K562 (cell line): Measurements from ENCODE around the gene STT3A. TPM values are rescaled to one million over a fixed set of nuclear protein-coding genes. Genes with fewer than 3 reads are reported as not detected.

Experiments
- BCL6 ChIP-seq: fragments of 250-450 bp; sonication (Bioruptor Pico); IDR thresholded peaks from 2 replicates; pipeline ENCODE4 v1.4.0; 2020
- FIP1L1 ChIP-seq: fragments of 200-400 bp; formaldehyde crosslinking; IDR thresholded peaks from 2 replicates; pipeline ENCODE4 v1.6.1; 2018; ENCODE audit warnings: mild to moderate bottlenecking, low read depth, low read length; ENCODE audit not compliant: poor library complexity, severe bottlenecking
- HDGF ChIP-seq: fragments of 450-650 bp; IDR thresholded peaks from 2 replicates; pipeline ENCODE4 v1.6.1; 2016
- HNRNPL ChIP-seq: fragments of 200-400 bp; formaldehyde crosslinking; IDR thresholded peaks from 2 replicates; pipeline ENCODE4 v1.6.1; 2017; ENCODE audit warnings: low read depth, mild to moderate bottlenecking, low read length
- KAT7 ChIP-seq: sonication (generic); formaldehyde crosslinking; IDR thresholded peaks from 2 replicates; pipeline ENCODE4 v1.8.0; 2022; ENCODE audit warnings: missing genetic modification reagents, mild to moderate bottlenecking, borderline replicate concordance
- NCOA4 ChIP-seq: fragments of 450-650 bp; IDR thresholded peaks from 2 replicates; pipeline ENCODE4 v1.6.1; 2018; ENCODE audit warnings: mild to moderate bottlenecking; ENCODE audit not compliant: partially characterized antibody
- NR1H2 ChIP-seq: sonication (generic); formaldehyde crosslinking; IDR thresholded peaks from 2 replicates; pipeline ENCODE4 v1.4.0; 2020; ENCODE audit warnings: mild to moderate bottlenecking, missing genetic modification reagents
- RBM14 ChIP-seq: fragments of 200-400 bp; formaldehyde crosslinking; IDR thresholded peaks from 2 replicates; pipeline ENCODE4 v1.6.1; 2018; ENCODE audit warnings: low read depth, mild to moderate bottlenecking, low read length, moderate library complexity, borderline replicate concordance; ENCODE audit not compliant: insufficient read depth
- SLC30A9 ChIP-seq: fragments of 250-450 bp; sonication (Bioruptor Pico); IDR thresholded peaks from 2 replicates; pipeline ENCODE4 v1.8.0; 2022; ENCODE audit warnings: mild to moderate bottlenecking, moderate library complexity
- STAG1 ChIP-seq: sonication (generic); formaldehyde crosslinking; IDR thresholded peaks from 2 replicates; pipeline ENCODE4 v1.5.0; 2020; ENCODE audit warnings: missing genetic modification reagents, borderline replicate concordance
- TAF9B ChIP-seq: fragments of 450-650 bp; IDR thresholded peaks from 2 replicates; pipeline ENCODE4 v1.6.1; 2018; ENCODE audit warnings: mild to moderate bottlenecking; ENCODE audit not compliant: partially characterized antibody
- YBX1 ChIP-seq: fragments of 450-650 bp; IDR thresholded peaks from 2 replicates; pipeline ENCODE4 v1.7.1; 2016; ENCODE audit warnings: mild to moderate bottlenecking
- ZBTB17 ChIP-seq: fragments of 450-650 bp; formaldehyde crosslinking; IDR thresholded peaks from 2 replicates; pipeline ENCODE4 v1.4.0; 2020; ENCODE audit warnings: mild to moderate bottlenecking
- ZKSCAN8 ChIP-seq: fragments of 200-800 bp; sonication (Bioruptor generic); IDR thresholded peaks from 2 replicates; pipeline ENCODE4 v1.6.1; 2016; ENCODE audit warnings: missing genetic modification characterization, missing compliant biosample characterization
- ZNF12 ChIP-seq: sonication (generic); formaldehyde crosslinking; IDR thresholded peaks from 2 replicates; pipeline ENCODE4 v1.4.0; 2020; ENCODE audit warnings: mild to moderate bottlenecking, missing genetic modification reagents
- ZNF121 ChIP-seq: sonication (generic); formaldehyde crosslinking; conservative IDR thresholded peaks from 2 replicates; pipeline ENCODE4 v1.8.0; 2022; ENCODE audit warnings: missing genetic modification reagents
- ZNF124 ChIP-seq: sonication (generic); formaldehyde crosslinking; IDR thresholded peaks from 2 replicates; pipeline ENCODE4 v1.8.1; 2022; ENCODE audit warnings: missing genetic modification reagents
- ZNF133 ChIP-seq: fragments of 250-450 bp; sonication (Bioruptor Pico); IDR thresholded peaks from 2 replicates; pipeline ENCODE4 v1.4.0; 2020; ENCODE audit warnings: mild to moderate bottlenecking
- ZNF436 ChIP-seq: fragments of 250-450, 450-650 bp; sonication (Bioruptor Pico); formaldehyde crosslinking; IDR thresholded peaks from 2 replicates; pipeline ENCODE4 v1.7.0; 2020; ENCODE audit warnings: mild to moderate bottlenecking
- ZNF583 ChIP-seq: fragments of 250-450 bp; sonication (Bioruptor Pico); IDR thresholded peaks from 2 replicates; pipeline ENCODE4 v1.4.0; 2020
- ZNF699 ChIP-seq: fragments of 250-450 bp; sonication (Bioruptor Pico); IDR thresholded peaks from 2 replicates; pipeline ENCODE4 v1.8.0; 2021; ENCODE audit warnings: mild to moderate bottlenecking, moderate library complexity; ENCODE audit not compliant: insufficient replicate concordance
- polyA plus RNA-seq, 8 experiments: library from polyadenylated mRNA; depleted of rRNA in 4 of 8; stranded (reverse) in 5 of 8; unstranded in 3 of 8; fragments of >200 nt; fragmentation: Nextera tagmentation in 2 of 8; fragmentation: Illumina TruSeq in 1 of 8; extraction: Ambion mirVana in 2 of 8; extraction: Trizol in 1 of 8; gene quantifications; 2 replicates each; pipeline versions ENCODE4 v1.2.1 to v1.2.3, GENCODE V29; 2011 to 2014; ENCODE audit warnings: inconsistent platforms in 1 of 8, missing spikeins in 1 of 8
- total RNA-seq, 7 experiments: library from RNA; depleted of rRNA in 6 of 7; stranded (reverse); fragments of >200 nt in 6 of 7; fragmentation: Illumina TruSeq in 2 of 7; extraction: Trizol in 2 of 7; gene quantifications; 2 replicates each; pipeline versions ENCODE4 v1.2.1 to v1.2.3, GENCODE V29; 2011 to 2021; ENCODE audit warnings: low replicate concordance in 1 of 7
- TF ChIP-seq, protein P1 (sequence below): fragments of 250-450 bp; sonication (Bioruptor Pico); IDR thresholded peaks from 2 replicates; pipeline ENCODE4 v1.8.0; 2021; ENCODE audit warnings: moderate library complexity, mild to moderate bottlenecking, inconsistent platforms
- TF ChIP-seq, protein P2 (sequence below): fragments of 250-450 bp; sonication (Bioruptor Pico); IDR thresholded peaks from 2 replicates; pipeline ENCODE4 v1.4.0; 2020; ENCODE audit warnings: borderline replicate concordance
- TF ChIP-seq, protein P3 (sequence below): fragments of 450-650 bp; formaldehyde crosslinking; IDR thresholded peaks from 2 replicates; pipeline ENCODE4 v1.4.0; 2020; ENCODE audit warnings: mild to moderate bottlenecking

STT3A gene
- total and polyA plus RNA-seq, 9 of the 15 experiments (the other 6 are each of a cell fraction or from before 2014, with no cell fraction given) = 70.7 to 330 (median 192) TPM

DNA sequence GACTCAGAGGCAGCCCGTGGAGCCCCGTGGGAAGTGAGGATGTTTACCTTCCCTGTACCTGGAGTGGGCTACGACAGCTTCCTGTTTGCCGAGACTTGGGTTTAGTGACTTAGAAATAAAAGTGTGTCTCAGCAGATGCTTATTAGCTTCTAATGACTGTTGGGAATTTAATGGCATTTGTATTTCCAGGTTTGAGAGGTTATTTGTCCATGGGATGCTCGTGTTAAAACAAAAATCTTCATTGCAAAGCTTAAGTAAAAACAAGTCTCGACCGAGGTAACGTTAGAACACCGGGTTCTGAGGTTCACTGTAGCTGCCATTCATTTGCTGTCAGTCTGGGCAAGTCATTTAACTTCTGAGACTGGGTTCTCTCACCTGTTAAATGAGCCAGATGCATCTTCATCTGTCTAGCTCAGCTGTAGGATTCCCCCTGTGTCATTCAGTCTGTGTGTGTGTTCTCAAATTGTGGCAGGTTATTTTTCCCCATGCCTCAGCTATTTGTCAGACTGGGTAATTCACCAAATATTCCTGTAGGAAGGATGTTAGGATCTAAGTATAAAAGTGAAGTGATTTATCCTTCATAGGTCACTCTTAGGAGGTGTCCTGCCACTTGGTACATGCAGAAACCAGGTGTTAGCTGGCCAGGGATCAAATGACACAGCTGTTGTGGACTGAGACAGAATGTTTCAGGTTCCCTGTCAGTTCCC, 22.6 kb upstream of the STT3A start (continued):
- no peak for TF ChIP-seq RBM14
- no peak for TF ChIP-seq NCOA4
- TF ChIP-seq SLC30A9 (CRISPR knock-in tag) = no peak
- TF ChIP-seq KAT7 = peak; percentile 51; the same call in 1 of the 2 replicates
- TF ChIP-seq, protein P1, sequence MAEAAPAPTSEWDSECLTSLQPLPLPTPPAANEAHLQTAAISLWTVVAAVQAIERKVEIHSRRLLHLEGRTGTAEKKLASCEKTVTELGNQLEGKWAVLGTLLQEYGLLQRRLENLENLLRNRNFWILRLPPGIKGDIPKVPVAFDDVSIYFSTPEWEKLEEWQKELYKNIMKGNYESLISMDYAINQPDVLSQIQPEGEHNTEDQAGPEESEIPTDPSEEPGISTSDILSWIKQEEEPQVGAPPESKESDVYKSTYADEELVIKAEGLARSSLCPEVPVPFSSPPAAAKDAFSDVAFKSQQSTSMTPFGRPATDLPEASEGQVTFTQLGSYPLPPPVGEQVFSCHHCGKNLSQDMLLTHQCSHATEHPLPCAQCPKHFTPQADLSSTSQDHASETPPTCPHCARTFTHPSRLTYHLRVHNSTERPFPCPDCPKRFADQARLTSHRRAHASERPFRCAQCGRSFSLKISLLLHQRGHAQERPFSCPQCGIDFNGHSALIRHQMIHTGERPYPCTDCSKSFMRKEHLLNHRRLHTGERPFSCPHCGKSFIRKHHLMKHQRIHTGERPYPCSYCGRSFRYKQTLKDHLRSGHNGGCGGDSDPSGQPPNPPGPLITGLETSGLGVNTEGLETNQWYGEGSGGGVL (CRISPR knock-in tag) = no peak
- no peak for TF ChIP-seq HNRNPL
- no peak for TF ChIP-seq ZNF121 (CRISPR knock-in tag)
- TF ChIP-seq, protein P2, sequence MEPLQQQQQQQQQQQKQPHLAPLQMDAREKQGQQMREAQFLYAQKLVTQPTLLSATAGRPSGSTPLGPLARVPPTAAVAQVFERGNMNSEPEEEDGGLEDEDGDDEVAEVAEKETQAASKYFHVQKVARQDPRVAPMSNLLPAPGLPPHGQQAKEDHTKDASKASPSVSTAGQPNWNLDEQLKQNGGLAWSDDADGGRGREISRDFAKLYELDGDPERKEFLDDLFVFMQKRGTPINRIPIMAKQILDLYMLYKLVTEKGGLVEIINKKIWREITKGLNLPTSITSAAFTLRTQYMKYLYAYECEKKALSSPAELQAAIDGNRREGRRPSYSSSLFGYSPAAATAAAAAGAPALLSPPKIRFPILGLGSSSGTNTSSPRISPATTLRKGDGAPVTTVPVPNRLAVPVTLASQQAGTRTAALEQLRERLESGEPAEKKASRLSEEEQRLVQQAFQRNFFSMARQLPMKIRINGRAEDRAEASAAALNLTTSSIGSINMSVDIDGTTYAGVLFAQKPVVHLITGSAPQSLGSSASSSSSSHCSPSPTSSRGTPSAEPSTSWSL (CRISPR knock-in tag) = no peak
- TF ChIP-seq FIP1L1 = no peak
- no peak for TF ChIP-seq ZNF583 (CRISPR knock-in tag)
- peak; percentile 43 for TF ChIP-seq TAF9B
- no peak for TF ChIP-seq ZNF12 (CRISPR knock-in tag)
- TF ChIP-seq ZNF699 (CRISPR knock-in tag) = no peak
- TF ChIP-seq ZBTB17 (CRISPR knock-in tag) = no peak
- TF ChIP-seq BCL6 (CRISPR knock-in tag) = no peak
- no peak for TF ChIP-seq HDGF
- no peak for TF ChIP-seq ZNF133 (CRISPR knock-in tag)
- TF ChIP-seq, protein P3, sequence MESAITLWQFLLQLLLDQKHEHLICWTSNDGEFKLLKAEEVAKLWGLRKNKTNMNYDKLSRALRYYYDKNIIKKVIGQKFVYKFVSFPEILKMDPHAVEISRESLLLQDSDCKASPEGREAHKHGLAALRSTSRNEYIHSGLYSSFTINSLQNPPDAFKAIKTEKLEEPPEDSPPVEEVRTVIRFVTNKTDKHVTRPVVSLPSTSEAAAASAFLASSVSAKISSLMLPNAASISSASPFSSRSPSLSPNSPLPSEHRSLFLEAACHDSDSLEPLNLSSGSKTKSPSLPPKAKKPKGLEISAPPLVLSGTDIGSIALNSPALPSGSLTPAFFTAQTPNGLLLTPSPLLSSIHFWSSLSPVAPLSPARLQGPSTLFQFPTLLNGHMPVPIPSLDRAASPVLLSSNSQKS (CRISPR knock-in tag) = no peak
- TF ChIP-seq STAG1 (CRISPR knock-in tag) = no peak
- TF ChIP-seq ZNF436 = no peak
- TF ChIP-seq ZKSCAN8 (CRISPR knock-in tag) = no peak
- no peak for TF ChIP-seq YBX1
- TF ChIP-seq ZNF124 (CRISPR knock-in tag) = no peak
- no peak for TF ChIP-seq NR1H2 (CRISPR knock-in tag)
